GM23248 (cell line): ENCODE results near the gene SETD2.

Experiments
- EZH2 ChIP-seq: fragments of 200-600 bp; sonication (generic); IDR thresholded peaks from 2 replicates; pipeline ENCODE4 v1.6.1; 2018; ENCODE audit warnings: antibody characterized with exemption, mild to moderate bottlenecking; ENCODE audit not compliant: insufficient read depth, poor library complexity, severe bottlenecking
- EZH2phosphoT487 ChIP-seq: fragments of 200-600 bp; sonication (generic); IDR thresholded peaks from 2 replicates; pipeline ENCODE4 v1.6.1; 2018; ENCODE audit warnings: antibody characterized with exemption, moderate library complexity, mild to moderate bottlenecking, low read depth; ENCODE audit not compliant: insufficient read depth

DNA sequence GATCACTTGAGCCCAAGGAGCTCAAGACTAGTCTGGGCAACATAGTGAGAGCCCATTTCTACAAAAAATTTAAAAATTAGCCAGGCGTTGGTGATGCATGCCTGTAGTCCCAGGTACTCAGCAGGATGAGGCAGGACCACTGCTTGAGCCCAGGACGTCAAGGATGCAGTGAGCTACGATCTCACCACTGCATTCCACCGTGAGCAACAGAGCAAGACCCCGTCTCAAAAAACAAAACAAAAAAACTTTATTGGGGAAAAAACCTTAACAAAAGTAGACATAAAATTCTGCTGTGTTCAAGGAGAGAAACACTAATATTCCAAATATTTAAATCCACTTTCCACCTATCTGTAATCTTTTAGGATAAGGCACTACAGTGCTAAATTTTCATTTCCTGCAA is 20.8 kb downstream of the SETD2 start:
- TF ChIP-seq EZH2 (no peak), EZH2phosphoT487 (no peak)
